Colonic mucosa (tissue), 4 donors: Measurements from ENCODE around the gene DNAH2. TPM values are rescaled to one million over a fixed set of nuclear protein-coding genes. Genes with fewer than 3 reads are reported as not detected.

Source experiments
- DNase-seq: peaks from one replicate; pipeline ENCODE4 v3.0.0-alpha.2; 2020
- H3K27ac ChIP-seq: fragments of 200-600 bp; one replicate; pipeline ENCODE4 v1.8.0; 2021
- H3K27me3 ChIP-seq: fragments of 200-600 bp; one replicate; pipeline ENCODE4 v1.8.0; 2021
- H3K36me3 ChIP-seq: fragments of 200-600 bp; one replicate; pipeline ENCODE4 v1.8.0; 2021
- H3K4me1 ChIP-seq: fragments of 200-600 bp; one replicate; pipeline ENCODE4 v1.8.0; 2021; ENCODE audit warnings: mild to moderate bottlenecking
- H3K4me3 ChIP-seq: fragments of 200-600 bp; one replicate; pipeline ENCODE4 v1.8.0; 2021
- H3K9ac ChIP-seq, 2 donors: one replicate each; pipeline ENCODE4 v1.7.0; 2013; ENCODE audit warnings: control low read depth in 2 of 2, low read depth in 2 of 2, low read length in 2 of 2
- H3K9me3 ChIP-seq: fragments of 200-600 bp; one replicate; pipeline ENCODE4 v1.8.0; 2021
- CTCF ChIP-seq: fragments of 200-600 bp; IDR thresholded peaks from one replicate; pipeline ENCODE4 v1.8.0; 2022; ENCODE audit warnings: antibody characterized with exemption, mild to moderate bottlenecking
- intact Hi-C: fragments of 100-400 bp; cut with DNase I; formaldehyde crosslinking; loops from one replicate; pipeline ENCODE4 v1.14.1; 2022
- total RNA-seq, 2 donors: library from RNA; stranded (reverse); fragmentation: NEBNext Ultra II Directional in 1 of 2; extraction: Animal tissue kit (Norgen Biotek cat#: 25700) in 1 of 2; gene quantifications; one replicate each; pipeline ENCODE4 v1.2.1, GENCODE V29; 2021
- donor health status: healthy.
- donor health status: DM: no; HTN: no; CAD: no.
- donor health status: DM: no; HTN: no; CAD: no.

The DNAH2 gene
- total RNA-seq, 2 donors from 2014 or later: 0.32 to 0.62 TPM

- Histone ChIP-seq H3K4me1 (peaks cover 38% of the 10 kb centered on the region), H3K4me3 (peak overlapping the region; percentile 23), H3K27ac (peak overlapping the region; percentile 100), H3K9me3 (no peaks in the 10 kb centered on the region), H3K9ac (peak overlapping the region; percentile 9 to 98), H3K36me3 (no peaks in the 10 kb centered on the region), H3K27me3 (no peaks in the 10 kb centered on the region)
- peak; percentile 69 for DNase-seq
- TF ChIP-seq CTCF: no peak
- intact Hi-C loops: no loop called here
These were observed 120.8 kb downstream of the DNAH2 start for GRCh38 chr17:7838090-7839075.

- Histone ChIP-seq H3K36me3 (no peaks in the 10 kb centered on the region), H3K27me3 (no peaks in the 10 kb centered on the region), H3K9ac (peak overlapping the region; percentile 16 to 97), H3K4me1 (peaks cover 38% of the 10 kb centered on the region), H3K27ac (peak overlapping the region; percentile 77), H3K4me3 (no peak overlapping the region), H3K9me3 (no peaks in the 10 kb centered on the region)
- TF ChIP-seq CTCF: no peak
- intact Hi-C loops: no loop called here
- DNase-seq: peak; percentile 93
These were observed 121.8 kb downstream of the DNAH2 start for GRCh38 chr17:7839190-7839875.

GRCh38 chr17:7839876-7840261, 122.3 kb downstream of the DNAH2 start:
- DNase-seq: no peak
- H3K36me3 ChIP-seq: no peaks in the 10 kb centered on the region
- no peak for TF ChIP-seq CTCF
- peaks cover 39% of the 10 kb centered on the region for H3K4me1 ChIP-seq
- intact Hi-C loops: no loop called here
- H3K27me3 ChIP-seq: no peaks in the 10 kb centered on the region
- no peak overlapping the region for H3K4me3 ChIP-seq
- H3K9ac ChIP-seq: peak overlapping the region in 1 of 2 donors; percentile 97
- peak overlapping the region; percentile 77 for H3K27ac ChIP-seq
- H3K9me3 ChIP-seq: no peaks in the 10 kb centered on the region

GRCh38 chr17:7840441-7840840, 122.9 kb downstream of the DNAH2 start:
- Histone ChIP-seq H3K27ac (peak overlapping the region; percentile 77), H3K36me3 (no peaks in the 10 kb centered on the region), H3K9me3 (no peaks in the 10 kb centered on the region), H3K4me1 (peaks cover 44% of the 10 kb centered on the region), H3K4me3 (no peak overlapping the region), H3K27me3 (no peaks in the 10 kb centered on the region), H3K9ac (peak overlapping the region in 1 of 2 donors; percentile 97)
- no peak for DNase-seq
- TF ChIP-seq CTCF: no peak
- intact Hi-C loops: no loop called here

GRCh38 chr17:7840875-7841274, 123.3 kb downstream of the DNAH2 start:
- TF ChIP-seq CTCF: no peak
- Histone ChIP-seq H3K27me3 (no peaks in the 10 kb centered on the region), H3K9me3 (no peaks in the 10 kb centered on the region), H3K9ac (peak overlapping the region in 1 of 2 donors; percentile 97), H3K4me1 (peaks cover 44% of the 10 kb centered on the region), H3K4me3 (peak overlapping the region; percentile 76), H3K36me3 (no peaks in the 10 kb centered on the region), H3K27ac (peak overlapping the region; percentile 93)
- intact Hi-C loops: no loop called here
- DNase-seq: no peak
